DMS53 treated with DMSO at 0.1 percent for 48 hours (cell line): Measurements from ENCODE around the gene CHST12.
"Not testable (repeated sequence)": the region's sequence is repeated elsewhere in the genome, so short reads cannot be mapped to it uniquely, and the experiment has no call there.

Experiments
- DNase-seq: peaks from one replicate; lab custom pipeline; 2025; ENCODE audit not compliant: unreplicated experiment; lab: John Stamatoyannopoulos, UW

The CHST12 gene

GRCh38 chr7:2435146-2435545, 31.7 kb downstream of the CHST12 start:
- DNase-seq = no peak

GRCh38 chr7:2436341-2437104, 33.1 kb downstream of the CHST12 start:
- no peak for DNase-seq

- DNase-seq = no peak
Measured at GRCh38 chr7:2437136-2437535, 33.7 kb downstream of the CHST12 start.

- DNase-seq = no peak
Measured at GRCh38 chr7:2437537-2438148, 34.2 kb downstream of the CHST12 start.

- no peak for DNase-seq
Measured at GRCh38 chr7:2438186-2438585, 34.8 kb downstream of the CHST12 start.

GRCh38 chr7:2438775-2439174, 35.4 kb downstream of the CHST12 start:
- no peak for DNase-seq

GRCh38 chr7:2440608-2441245, 37.3 kb downstream of the CHST12 start:
- DNase-seq = no peak

GRCh38 chr7:2441430-2442058, 38.1 kb downstream of the CHST12 start:
- no peak for DNase-seq

- no peak for DNase-seq
Measured at GRCh38 chr7:2443491-2443890, 40.1 kb downstream of the CHST12 start.

GRCh38 chr7:2444476-2444875, 41.1 kb downstream of the CHST12 start:
- DNase-seq = no peak

- DNase-seq = no peak
Measured at GRCh38 chr7:2445047-2445446, 41.6 kb downstream of the CHST12 start.

- DNase-seq = no peak
Measured at GRCh38 chr7:2445898-2446555, 42.6 kb downstream of the CHST12 start.

- DNase-seq = no peak
Measured at GRCh38 chr7:2446676-2447075, 43.3 kb downstream of the CHST12 start.

- DNase-seq = no peak
Measured at GRCh38 chr7:2450198-2451107, 47.0 kb downstream of the CHST12 start.

GRCh38 chr7:2451171-2452073, 48.0 kb downstream of the CHST12 start:
- DNase-seq = peak; percentile 82

- DNase-seq = peak; percentile 5
Measured at GRCh38 chr7:2452074-2452507, 48.7 kb downstream of the CHST12 start.

GRCh38 chr7:2452643-2453270, 49.3 kb downstream of the CHST12 start:
- DNase-seq = no peak

GRCh38 chr7:2453849-2454248, 50.4 kb downstream of the CHST12 start:
- not testable (repeated sequence) for DNase-seq

GRCh38 chr7:2459674-2460073, 56.3 kb downstream of the CHST12 start:
- DNase-seq = no peak
